ENCODE data around the gene RAPGEF5.

Gene RAPGEF5

DNA sequence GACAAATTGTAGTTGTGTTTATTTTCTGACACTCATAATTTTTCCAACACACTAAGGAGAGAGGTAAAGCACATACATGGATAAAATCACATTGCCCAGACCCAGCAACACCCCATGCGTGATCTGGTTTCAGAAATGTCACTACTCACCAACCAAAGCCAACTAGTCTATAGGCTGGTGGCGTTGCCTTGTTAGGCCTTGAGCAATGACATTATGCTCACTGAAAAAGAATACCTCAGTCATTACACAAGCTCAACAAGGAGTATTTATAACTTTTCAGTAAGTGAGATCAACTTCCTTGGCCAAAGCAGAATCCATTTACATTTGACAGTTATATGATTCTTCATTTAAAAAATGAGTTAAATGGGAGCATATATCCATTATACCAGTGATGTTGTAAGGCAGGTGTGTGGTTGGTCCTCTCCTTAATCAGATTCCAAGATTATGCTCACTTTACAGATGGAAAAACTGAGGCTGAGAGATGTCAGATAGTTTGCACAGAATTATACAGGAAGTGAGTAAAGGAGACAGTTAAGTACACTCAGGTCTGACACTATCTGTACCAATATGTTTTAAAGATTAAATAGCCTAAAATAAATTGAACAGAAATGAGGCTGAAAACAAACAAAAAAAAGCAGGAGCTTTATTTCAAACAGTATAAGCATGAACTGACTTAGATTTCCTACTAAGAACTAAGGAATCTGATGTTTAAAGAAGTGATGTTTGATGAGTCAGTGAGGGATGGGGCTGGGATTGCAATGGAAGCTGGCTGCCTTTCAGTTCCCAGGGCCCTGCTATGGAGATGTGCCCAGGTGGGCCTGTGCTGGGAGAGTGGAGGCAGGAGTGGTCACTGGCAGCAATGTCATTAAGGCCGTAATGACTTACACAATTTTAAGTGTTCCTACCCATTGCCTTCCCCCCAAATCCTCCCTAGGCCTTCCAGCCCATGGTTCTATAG is 118.3 kb downstream of the RAPGEF5 start:
- DNase-seq (ENCODE audit: low read depth): peak; percentile 17
- no peak overlapping the region for H3K4me3 ChIP-seq (ENCODE audit: low read depth, low read length)

DNA sequence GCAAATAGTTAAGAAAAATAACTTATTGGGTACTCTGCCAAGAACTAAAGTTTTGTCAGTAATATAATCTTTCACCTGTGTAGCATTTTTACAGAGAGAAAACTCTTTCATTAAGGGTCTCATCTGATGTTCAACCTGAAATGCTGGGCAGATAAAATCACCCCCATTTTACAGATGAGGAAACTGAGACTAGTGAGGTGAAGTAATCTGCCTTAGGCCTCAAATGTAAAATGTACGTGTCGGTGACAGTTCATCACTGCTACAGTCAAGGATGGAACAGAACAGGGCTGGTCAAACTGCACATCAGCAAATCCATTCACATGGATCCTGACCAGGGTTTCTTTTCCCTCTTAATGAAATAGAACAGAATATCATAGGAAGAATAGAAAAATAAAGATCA is 121.8 kb downstream of the RAPGEF5 start:
- no peak for DNase-seq (ENCODE audit: low read depth)

GRCh38 chr7:22234227-22234626 is 122.7 kb downstream of the RAPGEF5 start:
- no peak overlapping the region for H3K4me3 ChIP-seq (ENCODE audit: low read depth, low read length)
- DNase-seq (ENCODE audit: low read depth): no peak

More for the DNA sequence above, 121.8 kb downstream of the RAPGEF5 start:
- H3K4me3 ChIP-seq (ENCODE audit: low read depth, low read length): no peak overlapping the region

- DNase-seq (ENCODE audit: low read depth): no peak
- H3K4me3 ChIP-seq (ENCODE audit: low read depth, low read length): no peak overlapping the region
These were observed 125.1 kb downstream of the RAPGEF5 start for GRCh38 chr7:22231806-22232205.

GRCh38 chr7:22231141-22231540 is 125.8 kb downstream of the RAPGEF5 start:
- DNase-seq (ENCODE audit: low read depth): no peak
- no peak overlapping the region for H3K4me3 ChIP-seq (ENCODE audit: low read depth, low read length)

GRCh38 chr7:22230238-22230637 is 126.7 kb downstream of the RAPGEF5 start:
- no peak overlapping the region for H3K4me3 ChIP-seq (ENCODE audit: low read depth, low read length)
- DNase-seq (ENCODE audit: low read depth): no peak

- peak; percentile 41 for DNase-seq (ENCODE audit: low read depth)
- no peak overlapping the region for H3K4me3 ChIP-seq (ENCODE audit: low read depth, low read length)
These were observed 127.8 kb downstream of the RAPGEF5 start for GRCh38 chr7:22229148-22229547.

- no peak for DNase-seq (ENCODE audit: low read depth)
- no peak overlapping the region for H3K4me3 ChIP-seq (ENCODE audit: low read depth, low read length)
These were observed 133.1 kb downstream of the RAPGEF5 start for GRCh38 chr7:22223807-22224206.

DNA sequence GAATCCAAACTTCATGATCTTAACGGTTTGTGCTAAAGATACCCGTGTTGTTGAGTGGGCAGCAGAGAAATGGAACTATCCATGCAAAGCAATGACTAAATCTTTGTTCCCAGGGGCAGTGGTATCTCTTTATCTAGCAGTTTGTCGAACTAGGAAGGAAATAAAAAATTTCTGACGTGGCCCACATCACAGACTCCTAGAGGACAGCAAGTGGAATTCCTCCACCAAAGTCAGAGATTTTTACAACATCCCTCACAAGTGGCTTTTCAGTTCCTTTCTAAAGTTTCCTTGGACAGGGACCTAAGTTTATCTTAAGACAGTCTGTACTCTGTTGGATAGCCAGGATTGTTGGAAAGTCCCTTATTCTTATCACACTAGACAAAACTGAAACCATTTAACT is 136.0 kb downstream of the RAPGEF5 start:
- no peak overlapping the region for H3K4me3 ChIP-seq (ENCODE audit: low read depth, low read length)
- DNase-seq (ENCODE audit: low read depth): no peak

GRCh38 chr7:22219739-22220493 is 137.0 kb downstream of the RAPGEF5 start:
- no peak for DNase-seq (ENCODE audit: low read depth)
- H3K4me3 ChIP-seq (ENCODE audit: low read depth, low read length): no peak overlapping the region

- DNase-seq (ENCODE audit: low read depth): no peak
- no peak overlapping the region for H3K4me3 ChIP-seq (ENCODE audit: low read depth, low read length)
These were observed 137.9 kb downstream of the RAPGEF5 start for GRCh38 chr7:22219036-22219435.

- no peak overlapping the region for H3K4me3 ChIP-seq (ENCODE audit: low read depth, low read length)
- no peak for DNase-seq (ENCODE audit: low read depth)
These were observed 140.0 kb downstream of the RAPGEF5 start for GRCh38 chr7:22216832-22217475.

DNA sequence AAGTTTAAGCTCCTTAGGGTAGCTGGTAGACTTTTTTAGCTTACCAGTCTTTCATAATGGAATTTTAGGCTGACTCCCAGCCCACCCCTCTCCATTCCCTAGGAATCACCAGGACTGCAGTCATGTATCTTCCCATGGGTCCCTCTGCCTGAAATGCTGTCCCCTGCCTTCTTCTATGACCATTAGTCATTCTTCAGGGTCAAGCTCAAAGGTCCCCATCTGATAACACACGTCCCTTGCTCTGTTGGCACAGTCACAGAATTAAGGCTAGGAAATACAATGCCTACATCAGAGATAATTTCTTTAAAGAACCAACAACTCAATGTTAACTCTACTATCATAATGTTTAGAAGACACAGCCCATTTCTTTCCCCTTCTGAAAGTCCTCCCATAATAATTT is 140.6 kb downstream of the RAPGEF5 start:
- no peak overlapping the region for H3K4me3 ChIP-seq (ENCODE audit: low read depth, low read length)
- DNase-seq (ENCODE audit: low read depth): no peak

DNA sequence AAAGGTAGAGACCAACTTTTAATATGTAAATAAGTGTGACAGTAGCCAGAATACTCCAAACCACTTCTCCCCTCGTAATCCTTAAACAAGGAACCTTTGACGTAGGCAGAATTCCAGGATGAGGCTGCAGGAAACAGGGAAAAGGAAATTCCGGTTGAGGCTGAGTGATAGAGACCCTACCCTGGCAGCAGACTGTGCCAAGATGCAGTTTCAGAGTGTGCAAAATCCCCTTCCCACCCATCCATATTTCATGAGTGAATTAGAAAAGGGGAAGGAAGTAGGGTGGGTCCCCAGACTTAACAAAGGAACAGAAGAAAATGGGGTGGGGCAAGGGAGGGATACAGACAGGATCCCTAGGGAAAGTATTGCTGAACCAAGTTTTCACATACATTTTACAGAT is 143.0 kb downstream of the RAPGEF5 start:
- DNase-seq (ENCODE audit: low read depth): no peak
- H3K4me3 ChIP-seq (ENCODE audit: low read depth, low read length): no peak overlapping the region

- no peak overlapping the region for H3K4me3 ChIP-seq (ENCODE audit: low read depth, low read length)
- no peak for DNase-seq (ENCODE audit: low read depth)
These were observed 143.9 kb downstream of the RAPGEF5 start for GRCh38 chr7:22213081-22213480.

DNA sequence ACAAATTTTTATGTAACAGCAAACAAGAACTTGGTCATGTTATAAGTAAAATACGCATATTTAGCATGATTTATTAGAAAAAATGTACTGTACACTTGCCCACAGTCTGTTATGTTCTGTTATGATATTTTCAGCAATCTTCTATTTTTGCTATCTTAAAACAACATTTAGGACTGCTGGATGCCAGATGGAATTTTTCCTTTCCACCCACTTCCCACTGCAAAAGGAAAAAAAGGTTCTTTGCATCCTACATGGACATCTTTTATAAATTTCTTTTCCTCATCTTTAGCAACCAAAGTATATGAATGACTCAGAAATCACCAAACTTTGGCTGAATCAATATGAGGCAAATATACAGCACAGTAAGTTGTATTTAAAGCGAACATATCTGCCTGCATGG is 146.0 kb downstream of the RAPGEF5 start:
- no peak for DNase-seq (ENCODE audit: low read depth)
- H3K4me3 ChIP-seq (ENCODE audit: low read depth, low read length): no peak overlapping the region

- DNase-seq (ENCODE audit: low read depth): no peak
- H3K4me3 ChIP-seq (ENCODE audit: low read depth, low read length): no peak overlapping the region
These were observed 146.6 kb downstream of the RAPGEF5 start for GRCh38 chr7:22210355-22210754.

- no peak for DNase-seq (ENCODE audit: low read depth)
- no peak overlapping the region for H3K4me3 ChIP-seq (ENCODE audit: low read depth, low read length)
These were observed 148.2 kb downstream of the RAPGEF5 start for GRCh38 chr7:22208799-22209198.

DNA sequence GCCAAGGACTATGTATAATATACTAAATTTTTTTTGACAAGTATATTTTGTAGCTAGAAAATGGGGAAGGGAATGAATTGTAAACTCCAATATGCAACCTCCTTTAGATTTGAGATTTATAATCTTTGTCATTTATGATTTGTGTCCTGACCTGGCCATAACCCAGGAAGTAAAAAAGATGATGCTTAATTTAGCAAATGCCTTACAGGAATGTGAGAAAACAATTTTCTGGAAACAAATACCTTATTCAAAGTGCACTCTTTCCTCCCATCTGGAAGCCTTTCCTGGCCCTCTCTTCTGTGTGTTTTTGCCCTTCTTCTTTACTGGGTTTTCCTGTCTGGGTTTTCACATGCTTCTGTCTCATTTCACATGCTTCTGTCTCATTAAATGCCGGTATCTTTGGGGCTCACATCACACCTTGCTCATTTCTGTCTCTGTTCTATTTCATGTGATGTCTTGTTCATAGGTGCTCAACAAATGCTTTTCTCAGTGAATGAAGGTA is 149.2 kb downstream of the RAPGEF5 start:
- DNase-seq (ENCODE audit: low read depth): no peak

DNA sequence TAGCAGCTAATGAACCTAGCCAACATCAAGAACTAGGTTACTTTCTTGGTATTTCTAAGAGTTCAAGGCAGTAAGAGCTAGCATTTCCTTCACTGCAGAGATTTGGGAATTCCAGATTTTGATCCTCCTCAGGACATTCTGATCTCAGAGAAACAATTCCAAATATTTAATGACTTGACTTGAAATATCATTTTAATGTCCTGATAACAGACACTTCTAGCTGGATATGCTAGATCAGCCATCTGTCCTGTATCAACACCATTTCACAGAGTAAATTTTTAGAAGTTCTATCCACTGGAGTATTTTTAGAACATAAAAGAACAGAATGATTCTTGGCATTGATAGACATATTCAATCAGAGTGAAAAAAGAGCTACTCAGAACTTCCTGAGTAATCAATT is 151.3 kb downstream of the RAPGEF5 start:
- no peak overlapping the region for H3K4me3 ChIP-seq (ENCODE audit: low read depth, low read length)
- no peak for DNase-seq (ENCODE audit: low read depth)

More for the DNA sequence above, 149.2 kb downstream of the RAPGEF5 start:
- H3K4me3 ChIP-seq (ENCODE audit: low read depth, low read length): no peak overlapping the region

Data from skeletal muscle cell (primary cell).